ENCODE results near the gene NYNRIN.
"Not testable (repeated sequence)": the region's sequence is repeated elsewhere in the genome, so short reads cannot be mapped to it uniquely, and the experiment has no call there.

NYNRIN gene

DNA sequence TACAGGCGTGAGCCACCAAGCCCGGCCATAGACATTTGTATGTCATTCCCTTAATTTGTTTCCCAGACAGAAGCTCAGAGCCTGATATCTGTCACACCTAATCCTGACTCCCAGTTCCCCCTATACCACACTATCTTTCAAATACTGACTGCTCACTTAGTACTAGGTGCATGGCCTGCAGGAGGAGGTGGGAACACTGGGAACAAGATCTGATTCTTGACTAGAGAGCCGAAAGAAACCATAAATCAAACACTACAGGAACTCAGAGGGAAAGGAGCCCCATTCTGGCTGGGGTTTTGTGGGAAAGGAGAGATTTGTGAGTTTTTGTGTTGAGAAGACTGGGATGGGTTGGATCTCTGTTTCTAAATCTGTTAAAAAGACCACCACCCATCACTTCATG, 35.9 kb downstream of the NYNRIN start:
- DNase-seq = no peak

GRCh38 chr14:24435192-24435810, 36.5 kb downstream of the NYNRIN start:
- no peak for DNase-seq

DNA sequence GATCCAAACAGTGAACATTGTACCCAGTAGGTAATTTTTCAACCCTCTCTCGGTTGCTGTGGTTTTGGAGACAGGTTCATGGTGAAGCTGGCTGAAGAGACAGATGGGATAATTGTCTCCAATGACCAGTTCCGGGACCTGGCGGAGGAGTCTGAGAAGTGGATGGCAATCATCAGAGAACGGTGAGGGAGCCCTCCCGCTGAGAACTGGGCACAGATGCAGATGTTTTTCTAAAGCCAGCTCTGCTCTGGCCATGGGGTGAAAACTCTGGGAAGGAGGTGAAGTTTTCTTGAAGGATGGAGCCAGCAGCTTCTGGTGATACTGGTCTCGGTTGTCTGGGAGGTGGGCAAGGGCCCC, 37.2 kb downstream of the NYNRIN start:
- no peak for DNase-seq

DNA sequence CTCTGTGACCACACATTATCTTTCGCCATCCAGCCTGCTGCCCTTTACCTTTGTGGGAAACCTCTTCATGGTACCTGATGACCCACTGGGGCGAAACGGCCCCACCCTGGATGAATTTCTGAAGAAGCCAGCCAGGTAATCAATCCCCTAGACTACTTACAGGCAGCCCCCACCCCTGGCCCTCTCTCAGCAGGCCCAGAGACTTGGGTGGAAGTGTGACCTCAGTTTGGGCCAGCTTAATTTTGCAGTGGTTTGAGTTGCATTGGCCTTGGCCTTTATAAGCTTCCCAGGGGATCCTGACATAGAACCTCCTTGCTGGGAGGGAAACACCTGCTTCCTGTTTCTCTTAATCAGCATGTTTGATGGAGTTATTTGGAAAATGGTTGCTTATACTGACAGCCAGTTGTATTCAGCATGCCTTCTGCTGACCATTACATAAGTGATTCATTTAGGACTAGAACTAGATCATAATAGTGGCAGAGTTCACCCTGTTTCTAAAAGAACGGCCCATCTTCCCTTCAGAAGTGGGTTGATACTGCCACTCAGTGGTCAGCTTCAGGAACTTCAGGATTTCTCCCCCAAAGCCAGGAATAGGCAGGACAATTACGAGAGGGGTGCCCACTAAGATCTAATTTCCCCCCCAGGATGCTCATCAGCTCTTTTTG, 37.7 kb downstream of the NYNRIN start:
- no peak for DNase-seq

DNA sequence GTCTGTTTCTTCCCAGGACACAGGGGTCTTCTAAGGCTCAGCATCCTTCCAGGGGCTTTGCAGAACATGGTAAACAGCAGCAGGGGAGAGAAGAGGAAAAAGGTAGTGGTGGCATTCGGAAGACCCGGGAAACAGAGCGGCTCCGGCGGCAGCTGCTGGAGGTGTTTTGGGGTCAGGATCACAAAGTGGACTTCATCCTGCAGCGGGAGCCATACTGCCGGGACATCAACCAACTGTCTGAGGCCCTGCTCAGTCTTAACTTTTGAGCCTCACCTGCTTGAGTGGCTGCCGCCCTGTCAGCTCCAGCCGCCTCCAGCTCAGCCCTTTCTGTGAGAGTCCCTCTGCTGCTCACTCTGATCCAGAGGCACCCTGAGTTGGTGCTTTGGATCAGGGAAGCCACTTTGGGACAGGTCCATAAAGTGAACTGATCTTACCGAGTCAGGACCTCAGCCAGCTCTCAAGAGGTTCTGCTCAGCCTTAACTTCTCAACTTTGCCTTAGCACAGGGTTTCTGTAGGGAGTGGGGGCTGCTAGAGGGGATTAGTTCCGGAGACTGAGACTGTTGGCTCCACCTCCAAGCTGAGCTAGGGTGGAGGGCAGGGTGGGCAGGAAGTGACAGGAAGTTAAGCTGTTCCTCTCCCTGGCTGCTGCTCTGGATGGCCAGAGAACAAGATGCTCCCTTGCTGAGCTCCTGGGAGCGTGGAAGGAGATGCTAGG, 38.4 kb downstream of the NYNRIN start:
- DNase-seq = no peak

GRCh38 chr14:24437736-24438067, 38.9 kb downstream of the NYNRIN start:
- DNase-seq = no peak

DNA sequence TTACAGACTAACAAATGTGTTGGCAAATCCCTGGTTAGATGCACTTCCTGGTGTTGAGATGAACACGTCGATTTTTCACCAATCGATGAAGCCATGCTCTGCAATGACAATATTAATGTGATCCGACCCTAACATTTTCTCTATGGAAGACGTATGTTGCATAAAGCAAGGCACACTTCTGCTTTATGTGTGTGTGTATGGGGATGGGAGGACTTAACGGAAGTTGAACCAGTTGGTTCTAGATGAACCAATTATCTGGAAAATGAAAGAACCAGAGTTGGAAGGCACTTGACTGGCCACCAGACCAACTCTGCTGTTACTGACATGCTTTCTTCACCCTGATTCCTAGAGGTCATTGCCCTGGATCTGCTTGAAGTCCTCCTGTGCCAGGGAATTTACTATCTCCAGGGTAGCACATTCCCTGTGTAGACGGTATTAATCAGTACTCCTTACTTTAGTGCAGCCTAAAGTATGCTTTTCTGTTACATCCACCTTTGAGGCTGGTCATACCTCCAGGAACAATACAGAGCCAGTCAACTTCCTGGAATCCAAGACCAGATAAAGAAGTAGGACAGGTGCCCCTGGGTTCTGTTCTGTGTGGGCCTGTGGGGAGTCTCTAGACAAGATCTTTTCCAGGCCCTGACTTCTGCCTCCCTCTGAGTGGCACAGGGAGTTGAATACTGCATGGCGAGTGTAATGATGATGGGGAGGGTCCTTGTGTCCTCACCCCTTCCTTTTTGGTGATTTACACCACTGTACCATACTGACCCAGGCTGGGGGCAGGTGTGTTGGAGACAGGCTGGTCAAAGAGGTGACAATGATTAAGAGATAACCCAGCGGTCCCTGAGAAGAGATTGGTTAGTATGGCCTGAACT, 39.7 kb downstream of the NYNRIN start:
- no peak for DNase-seq

GRCh38 chr14:24439257-24439656, 40.5 kb downstream of the NYNRIN start:
- DNase-seq = no peak

- no peak for DNase-seq
Observed at GRCh38 chr14:24439830-24440605, 41.2 kb downstream of the NYNRIN start.

DNA sequence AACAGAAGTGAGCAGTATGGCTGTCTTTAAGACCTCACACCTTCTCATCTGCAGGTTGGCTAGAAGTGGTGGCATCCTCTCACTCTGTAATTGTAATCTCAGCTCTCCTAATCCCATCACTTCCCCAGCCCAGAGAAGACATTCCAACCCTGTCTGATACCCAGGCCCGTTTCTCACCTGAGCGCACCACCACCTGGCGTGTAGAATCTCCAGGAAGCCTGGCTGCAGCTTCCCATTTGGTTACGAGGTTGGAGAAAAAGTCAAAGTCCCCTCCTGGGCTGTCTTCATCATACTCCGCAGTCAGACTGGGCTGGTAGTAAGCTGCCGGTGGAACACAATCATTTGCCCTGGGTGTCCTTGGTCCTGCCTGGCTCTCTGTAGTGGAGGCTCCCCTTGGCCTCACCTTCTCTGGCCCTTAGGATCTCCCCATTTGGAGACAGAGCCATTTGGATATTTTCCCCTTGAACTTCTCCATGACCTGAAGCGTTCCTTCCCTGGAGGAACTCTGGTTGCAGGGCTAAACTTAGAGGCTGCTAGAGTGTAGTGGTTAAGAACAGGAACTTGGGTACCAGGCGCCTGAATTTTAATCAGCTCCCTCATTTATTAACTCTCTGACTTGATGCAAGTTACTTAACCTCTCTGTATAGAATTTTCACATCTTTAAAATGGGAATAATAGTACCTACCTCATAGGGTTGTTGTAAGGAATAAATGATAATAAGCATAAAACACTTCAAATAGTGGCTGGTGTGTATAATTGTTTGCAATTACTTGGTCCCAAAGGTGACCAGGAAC, 42.0 kb downstream of the NYNRIN start:
- DNase-seq = no peak

GRCh38 chr14:24441485-24441884, 42.7 kb downstream of the NYNRIN start:
- DNase-seq = no peak

- no peak for DNase-seq
Observed at GRCh38 chr14:24441904-24442239, 43.1 kb downstream of the NYNRIN start.

- DNase-seq = peak; percentile 96
Observed at GRCh38 chr14:24442240-24443052, 43.6 kb downstream of the NYNRIN start, which contains the start of gene SDR39U1. SDR39U1 (minus strand) TSS chr14:24442776; CDS start chr14:24442769, 7 bp downstream.

DNA sequence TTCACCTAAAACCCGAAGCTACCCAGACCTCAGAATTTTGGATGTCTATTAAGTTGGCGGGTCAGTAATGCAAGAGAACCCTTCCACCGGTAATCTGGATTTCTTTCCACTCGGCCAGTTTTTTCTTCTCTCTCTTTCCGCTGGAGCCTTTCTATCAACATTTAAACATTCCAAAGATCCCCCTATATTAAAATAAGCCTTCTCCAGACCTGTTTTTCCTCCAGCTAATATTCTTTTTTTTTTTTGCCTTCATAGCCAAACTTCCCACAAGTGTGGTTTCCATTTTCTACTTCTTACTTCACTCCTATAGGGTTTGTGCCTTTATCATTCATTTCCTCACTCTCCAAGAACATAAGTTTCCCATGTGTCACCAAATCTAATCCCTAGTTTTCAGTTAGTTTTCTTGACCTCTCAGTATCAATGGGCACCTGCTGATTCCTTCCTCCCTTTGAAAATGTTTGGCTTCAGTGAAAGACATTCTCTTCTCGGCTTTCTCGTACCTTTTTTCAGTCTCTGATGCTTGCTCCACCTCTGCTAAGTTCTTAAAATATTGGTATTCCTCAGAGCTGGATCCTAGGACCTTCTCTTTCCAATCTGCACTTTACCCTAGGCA, 44.4 kb downstream of the NYNRIN start:
- no peak for DNase-seq

DNA sequence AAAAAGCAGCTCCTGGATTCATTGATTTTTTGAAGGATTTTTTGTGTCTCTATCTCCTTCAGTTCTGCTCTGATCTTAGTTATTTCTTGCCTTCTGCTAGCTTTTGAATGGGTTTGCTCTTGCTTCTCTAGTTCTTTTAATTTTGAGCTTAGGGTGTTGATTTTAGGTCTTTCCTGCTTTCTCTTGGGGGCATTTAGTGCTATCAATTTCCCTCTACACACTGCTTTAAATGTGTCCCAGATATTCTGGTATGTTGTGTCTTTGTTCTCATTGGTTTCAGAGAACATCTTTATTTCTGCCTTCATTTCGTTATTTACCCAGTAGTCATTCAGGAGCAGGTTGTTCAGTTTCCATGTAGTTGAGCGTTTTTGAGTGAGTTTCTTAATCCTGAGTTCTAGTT, 52.0 kb downstream of the NYNRIN start:
- not testable (repeated sequence) for DNase-seq

DNA sequence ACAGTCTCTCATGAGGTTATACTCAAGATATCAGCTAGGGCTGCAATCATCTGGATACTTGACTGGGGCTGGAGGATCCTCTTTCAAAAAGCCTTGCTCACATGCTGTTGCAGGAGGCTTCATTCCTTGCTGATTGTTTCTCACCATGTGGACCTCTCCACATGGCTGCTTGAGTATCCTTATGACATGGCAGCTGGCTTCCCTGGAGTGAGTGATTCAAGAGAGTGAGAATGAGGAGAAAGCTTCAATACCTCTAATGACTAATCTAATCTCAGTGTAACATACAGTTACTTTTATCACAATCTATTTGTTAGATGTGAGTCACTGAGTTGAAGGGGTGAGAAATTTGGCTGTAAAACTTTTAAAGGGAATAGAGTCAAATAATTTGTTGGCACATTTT, 58.2 kb downstream of the NYNRIN start:
- no peak for DNase-seq

GRCh38 chr14:24458736-24459135, 59.9 kb downstream of the NYNRIN start:
- no peak for DNase-seq

DNA sequence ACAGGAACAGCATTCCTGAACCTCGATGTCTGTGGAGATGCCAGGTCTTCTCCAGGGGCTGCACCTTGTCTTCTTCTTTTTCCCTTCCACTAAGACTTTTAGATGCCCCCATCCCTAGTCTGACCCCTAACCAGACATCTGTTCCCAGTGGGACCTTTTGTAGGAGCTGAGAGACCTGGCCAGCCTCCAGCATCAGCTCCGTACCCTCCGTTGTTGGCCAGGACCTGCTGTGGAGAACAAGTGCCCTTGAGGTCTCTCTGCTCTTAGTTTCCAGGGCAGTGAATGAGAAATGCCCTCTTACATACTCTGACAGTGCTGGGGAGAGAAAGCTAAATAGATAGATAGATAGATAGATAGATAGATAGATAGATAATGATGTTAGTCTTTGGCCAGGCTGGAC, 60.5 kb downstream of the NYNRIN start:
- no peak for DNase-seq

GRCh38 chr14:24461336-24461735, 62.5 kb downstream of the NYNRIN start:
- no peak for DNase-seq
